ENCODE data around the gene CAVIN4. TPM values are rescaled to one million over a fixed set of nuclear protein-coding genes. Genes with fewer than 3 reads are reported as not detected.

CAVIN4 gene
- total and polyA plus RNA-seq, 9 of the 15 experiments (the other 6 are each of a cell fraction or from before 2014, with no cell fraction given), result 0.06 to 0.29 (median 0.18) TPM

- POLR2A ChIA-PET, result interaction anchor here (0.5 to 1.3 kb wide), 2 partner anchors 9 to 208 kb away, joined by 3 to 4 read pairs; partner anchors contain the start of gene CAVIN4
- Histone ChIP-seq H3K4me1 (replicated peaks in 1 of 2; ENCODE audit: control insufficient read depth in 2 of 2, insufficient read depth in 2 of 2, low read length in 2 of 2) (no peaks in the 10 kb centered on the region), H3K4me2 (ENCODE audit: insufficient read depth, low read length) (no peak overlapping the region), H3K79me2 (ENCODE audit: control insufficient read depth, insufficient read depth, low read length) (no peaks in the 10 kb centered on the region), H3K9me1 (ENCODE audit: control insufficient read depth, insufficient read depth, low read length) (no peaks in the 10 kb centered on the region), H3K27ac (ENCODE audit: extremely low read depth, low read depth, low read length) (no peak overlapping the region), H3K27me3 (ENCODE audit: control insufficient read depth in 2 of 2, insufficient read depth in 2 of 2, low read length in 2 of 2) (peaks cover 5 to 25% of the 10 kb centered on the region in 2 experiments; a peak in 3 of 5 replicates), H4K20me1 (replicated peaks; ENCODE audit: control insufficient read depth, insufficient read depth, low read length) (no peaks in the 10 kb centered on the region), H3K36me3 (ENCODE audit: control insufficient read depth, insufficient read depth, low read length) (no peaks in the 10 kb centered on the region), H3K9ac (ENCODE audit: insufficient read depth in 1 of 2, low read depth in 2 of 2, low read length in 2 of 2) (no peak overlapping the region), H3K9me3 (replicated peaks; ENCODE audit: control insufficient read depth, insufficient read depth, low read depth, low read length) (no peaks in the 10 kb centered on the region), H2AFZ (ENCODE audit: low read depth, low read length) (no peak overlapping the region), H3K4me3 (no peak overlapping the region)
- TF ChIP-seq ZC3H4 (CRISPR knock-in tag; IDR thresholded peaks at IDR 0.05; ENCODE audit: borderline replicate concordance) (no peak), SOX6 (IDR thresholded peaks at IDR 0.05) (peak; percentile 86), ZNF444 (CRISPR knock-in tag; IDR thresholded peaks at IDR 0.05) (no peak), HIVEP1 (CRISPR knock-in tag; IDR thresholded peaks at IDR 0.05) (no peak), CXXC5 (CRISPR knock-in tag; IDR thresholded peaks at IDR 0.05) (peak; percentile 21; the same call in 1 of the 2 replicates), GATA2 (CRISPR knock-in tag; IDR thresholded peaks at IDR 0.05) (0 out of 2 replicates have a peak, but pooled peaks have one; percentile 16), POU5F1 (IDR thresholded peaks at IDR 0.05; ENCODE audit: borderline replicate concordance, low read depth, low read length, partially characterized antibody) (no peak)
- in situ Hi-C loops (cut with MboI) (loop anchor here (25.0 kb wide), 2 partner anchors 250 to 550 kb away; no protein-coding TSS in a partner anchor), intact Hi-C loops (cut with micrococcal nuclease) (no loop called here)
- DNase-seq (ENCODE audit: extremely low read depth in 1 of 4, low spot score in 3 of 4), result no peak
- no peak for FAIRE-seq
- ATAC-seq, result no peak
- no TSS peak for BruUV-seq (replicated peaks)
- CTCF ChIA-PET (ENCODE audit: low intra/inter-chr PET ratio), result no interaction called here
- WGBS (ENCODE audit: insufficient coverage, low coverage, missing lambda C conversion rate), result under 1% methylated on average over 9 of the region's 9 CpGs
Measured at GRCh38 chr9:100587375-100587774, 9.5 kb downstream of the CAVIN4 start.
